Activated CD4-positive, alpha-beta T cell treated with anti-CD3 and anti-CD28 coated beads, Interleukin-2, amount 50 U/mL, for 16 hours (primary cell): ENCODE data around the gene COL1A1.

Experiments
- DNase-seq: peaks from one replicate; pipeline ENCODE4 v3.0.0-alpha.2; 2020

The COL1A1 gene

GRCh38 chr17:50170662-50171370, 30.6 kb downstream of the COL1A1 start:
- DNase-seq: peak; percentile 61

GRCh38 chr17:50169881-50170459, 31.5 kb downstream of the COL1A1 start:
- DNase-seq: no peak

GRCh38 chr17:50169121-50169764, 32.2 kb downstream of the COL1A1 start:
- peak; percentile 60 for DNase-seq

- DNase-seq: no peak
Measured at GRCh38 chr17:50168319-50168718, 33.1 kb downstream of the COL1A1 start.

GRCh38 chr17:50167371-50167770, 34.1 kb downstream of the COL1A1 start:
- DNase-seq: no peak

- DNase-seq: no peak
Measured at GRCh38 chr17:50166518-50167181, 34.8 kb downstream of the COL1A1 start.

- no peak for DNase-seq
Measured at GRCh38 chr17:50165867-50166517, 35.4 kb downstream of the COL1A1 start, which contains the start of gene SGCA. Gene SGCA (plus strand): TSS chr17:50166005. CDS start chr17:50166041, 36 bp downstream.

GRCh38 chr17:50165466-50165865, 36.0 kb downstream of the COL1A1 start:
- DNase-seq: no peak

GRCh38 chr17:50165066-50165465, 36.4 kb downstream of the COL1A1 start:
- no peak for DNase-seq

GRCh38 chr17:50164697-50164988, 36.8 kb downstream of the COL1A1 start:
- no peak for DNase-seq

- DNase-seq: no peak
Measured at GRCh38 chr17:50163843-50164696, 37.4 kb downstream of the COL1A1 start.

- no peak for DNase-seq
Measured at GRCh38 chr17:50162466-50163254, 38.8 kb downstream of the COL1A1 start.

GRCh38 chr17:50161911-50162288, 39.5 kb downstream of the COL1A1 start:
- DNase-seq: no peak

- peak; percentile 97 for DNase-seq
Measured at GRCh38 chr17:50161023-50161910, 40.2 kb downstream of the COL1A1 start.

- DNase-seq: no peak
Measured at GRCh38 chr17:50157891-50158290, 43.5 kb downstream of the COL1A1 start.

GRCh38 chr17:50155115-50155819, 46.2 kb downstream of the COL1A1 start:
- no peak for DNase-seq

GRCh38 chr17:50154604-50155003, 46.8 kb downstream of the COL1A1 start:
- no peak for DNase-seq

GRCh38 chr17:50153650-50154575, 47.5 kb downstream of the COL1A1 start:
- DNase-seq: no peak

- DNase-seq: no peak
Measured at GRCh38 chr17:50152736-50153135, 48.7 kb downstream of the COL1A1 start.
